MM.1S (cell line): ENCODE results near the gene MTA3.

ENCODE experiments used
- DNase-seq: peaks from one replicate; pipeline ENCODE4 v3.0.0-alpha.2; 2015
- H2AFZ ChIP-seq: fragments of 300-600 bp; sonication (generic); 2 replicates; pipeline ENCODE4 v1.6.0; 2016; ENCODE audit warnings: antibody characterized with exemption, low read length
- H3F3A ChIP-seq: fragments of 300-600 bp; sonication (generic); 2 replicates; pipeline ENCODE4 v1.6.1; 2016; ENCODE audit warnings: mild to moderate bottlenecking, antibody characterized with exemption, low read length, moderate library complexity, mixed read lengths; ENCODE audit not compliant: insufficient read depth
- H3K27ac ChIP-seq: fragments of 300-600 bp; sonication (generic); 2 replicates; pipeline ENCODE4 v1.5.1; 2016; ENCODE audit warnings: mild to moderate bottlenecking, low read length
- H3K27me3 ChIP-seq: fragments of 300-600 bp; sonication (generic); replicated peaks from 2 replicates; pipeline ENCODE4 v1.6.0; 2016; ENCODE audit warnings: low read length; ENCODE audit not compliant: insufficient read depth
- H3K36me3 ChIP-seq: fragments of 300-600 bp; sonication (generic); replicated peaks from 2 replicates; pipeline ENCODE4 v1.6.1; 2016; ENCODE audit warnings: mild to moderate bottlenecking, low read length, mixed read lengths; ENCODE audit not compliant: insufficient read depth
- H3K4me1 ChIP-seq: fragments of 300-600 bp; sonication (generic); 2 replicates; pipeline ENCODE4 v1.6.1; 2016; ENCODE audit warnings: low read length, mixed read lengths
- H3K4me2 ChIP-seq: fragments of 300-600 bp; sonication (generic); 2 replicates; pipeline ENCODE4 v1.6.0; 2016; ENCODE audit warnings: low read depth, low read length
- H3K4me3 ChIP-seq: fragments of 300-600 bp; sonication (generic); 2 replicates; pipeline ENCODE4 v1.5.1; 2016; ENCODE audit warnings: low read length, mixed read lengths
- H3K79me2 ChIP-seq: fragments of 300-600 bp; sonication (generic); 2 replicates; pipeline ENCODE4 v1.6.1; 2016; ENCODE audit warnings: mixed run types, low read length, mixed read lengths
- H3K9ac ChIP-seq: fragments of 300-600 bp; sonication (generic); 2 replicates; pipeline ENCODE4 v1.6.1; 2016; ENCODE audit warnings: low read length, mixed read lengths
- H3K9me2 ChIP-seq: fragments of 300-600 bp; sonication (generic); replicated peaks from 2 replicates; pipeline ENCODE4 v1.6.1; 2016; ENCODE audit warnings: mild to moderate bottlenecking, low read length, mixed read lengths; ENCODE audit not compliant: insufficient read depth
- H3K9me3 ChIP-seq: fragments of 300-600 bp; sonication (generic); replicated peaks from 2 replicates; pipeline ENCODE4 v1.6.1; 2016; ENCODE audit warnings: mild to moderate bottlenecking, low read length, mixed read lengths; ENCODE audit not compliant: insufficient read depth
- H4K20me1 ChIP-seq: fragments of 300-600 bp; sonication (generic); 2 replicates; pipeline ENCODE4 v1.6.1; 2016; ENCODE audit warnings: mild to moderate bottlenecking, low read length, moderate library complexity, mixed read lengths; ENCODE audit not compliant: insufficient read depth
- EZH2 ChIP-seq: fragments of 300-600 bp; sonication (generic); optimal IDR thresholded peaks from 2 replicates; pipeline ENCODE3; 2017; ENCODE audit warnings: low read depth, mild to moderate bottlenecking, antibody characterized with exemption, low read length, mixed read lengths
- EZH2phosphoT487 ChIP-seq: fragments of 300-600 bp; sonication (generic); IDR thresholded peaks from 2 replicates; pipeline ENCODE4 v1.6.1; 2018; ENCODE audit warnings: antibody characterized with exemption, low read length
- TF ChIP-seq, protein P1 (sequence below): fragments of 300-600 bp; sonication (generic); IDR thresholded peaks from 2 replicates; pipeline ENCODE4 v1.5.1; 2016; ENCODE audit warnings: antibody characterized with exemption, low read length, mixed read lengths

MTA3 gene

DNA sequence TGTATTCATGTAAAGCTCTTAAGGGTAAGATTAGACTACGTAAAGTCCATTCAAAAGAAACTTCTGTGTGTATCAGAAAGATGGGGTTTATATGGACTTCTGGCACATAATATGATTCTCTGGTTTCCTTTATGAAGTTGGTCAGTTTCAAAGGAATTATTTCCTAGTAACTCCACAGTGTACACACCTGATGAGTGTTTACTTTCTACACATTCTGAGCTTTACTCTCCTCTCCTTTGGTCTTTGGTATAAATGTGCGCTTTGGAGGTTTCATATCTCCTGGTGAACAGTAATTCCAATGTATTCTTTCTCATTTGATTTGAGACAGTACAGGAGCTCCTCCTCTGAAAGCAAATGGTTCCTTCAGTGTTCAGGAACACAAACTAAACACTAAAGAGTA lies 107.4 kb downstream of the MTA3 start:
- no peaks in the 10 kb centered on the region for H3K27me3 ChIP-seq
- TF ChIP-seq EZH2phosphoT487 (no peak), EZH2 (no peak)
- TF ChIP-seq, protein P1, sequence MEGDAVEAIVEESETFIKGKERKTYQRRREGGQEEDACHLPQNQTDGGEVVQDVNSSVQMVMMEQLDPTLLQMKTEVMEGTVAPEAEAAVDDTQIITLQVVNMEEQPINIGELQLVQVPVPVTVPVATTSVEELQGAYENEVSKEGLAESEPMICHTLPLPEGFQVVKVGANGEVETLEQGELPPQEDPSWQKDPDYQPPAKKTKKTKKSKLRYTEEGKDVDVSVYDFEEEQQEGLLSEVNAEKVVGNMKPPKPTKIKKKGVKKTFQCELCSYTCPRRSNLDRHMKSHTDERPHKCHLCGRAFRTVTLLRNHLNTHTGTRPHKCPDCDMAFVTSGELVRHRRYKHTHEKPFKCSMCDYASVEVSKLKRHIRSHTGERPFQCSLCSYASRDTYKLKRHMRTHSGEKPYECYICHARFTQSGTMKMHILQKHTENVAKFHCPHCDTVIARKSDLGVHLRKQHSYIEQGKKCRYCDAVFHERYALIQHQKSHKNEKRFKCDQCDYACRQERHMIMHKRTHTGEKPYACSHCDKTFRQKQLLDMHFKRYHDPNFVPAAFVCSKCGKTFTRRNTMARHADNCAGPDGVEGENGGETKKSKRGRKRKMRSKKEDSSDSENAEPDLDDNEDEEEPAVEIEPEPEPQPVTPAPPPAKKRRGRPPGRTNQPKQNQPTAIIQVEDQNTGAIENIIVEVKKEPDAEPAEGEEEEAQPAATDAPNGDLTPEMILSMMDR, result no peak
- H3K4me1 ChIP-seq, result no peaks in the 10 kb centered on the region
- no peak for DNase-seq
- H3K9me3 ChIP-seq, result no peaks in the 10 kb centered on the region
- H3K79me2 ChIP-seq, result no peaks in the 10 kb centered on the region
- H4K20me1 ChIP-seq, result no peaks in the 10 kb centered on the region
- no peak overlapping the region for H2AFZ ChIP-seq
- H3F3A ChIP-seq, result no peaks in the 10 kb centered on the region
- no peak overlapping the region for H3K9ac ChIP-seq
- no peaks in the 10 kb centered on the region for H3K36me3 ChIP-seq
- H3K27ac ChIP-seq, result no peak overlapping the region
- no peak overlapping the region for H3K4me2 ChIP-seq
- H3K4me3 ChIP-seq, result no peak overlapping the region
- no peaks in the 10 kb centered on the region for H3K9me2 ChIP-seq

DNA sequence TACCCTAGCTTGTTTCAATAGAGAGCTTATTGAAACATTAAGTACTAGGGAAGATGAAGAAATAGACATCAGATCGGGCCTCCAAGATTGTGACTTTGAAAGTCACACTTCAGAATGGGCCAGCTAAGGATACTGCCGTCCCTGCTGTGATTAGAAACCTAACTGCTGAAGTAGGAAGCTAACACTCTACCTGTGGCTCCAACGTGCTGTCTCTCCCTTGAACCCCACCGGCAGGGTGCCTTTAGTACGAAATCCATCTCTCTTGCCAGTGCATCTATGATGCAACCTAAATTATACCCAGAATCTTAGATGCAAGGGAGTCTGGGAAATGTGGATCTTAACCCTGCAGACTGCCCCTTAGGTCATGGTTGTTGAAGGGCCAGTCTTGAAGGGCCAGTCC lies 116.9 kb downstream of the MTA3 start:
- Histone ChIP-seq H3K9me2 (no peaks in the 10 kb centered on the region), H3K4me2 (no peak overlapping the region), H3K27me3 (no peaks in the 10 kb centered on the region), H3K9ac (no peak overlapping the region), H3K36me3 (no peaks in the 10 kb centered on the region), H3K9me3 (no peaks in the 10 kb centered on the region), H4K20me1 (no peaks in the 10 kb centered on the region), H3F3A (no peaks in the 10 kb centered on the region), H3K4me3 (no peak overlapping the region), H3K79me2 (no peaks in the 10 kb centered on the region), H3K27ac (no peak overlapping the region), H3K4me1 (no peaks in the 10 kb centered on the region), H2AFZ (no peak overlapping the region)
- TF ChIP-seq EZH2phosphoT487 (no peak), EZH2 (no peak)
- TF ChIP-seq, protein P1, result no peak
- no peak for DNase-seq

DNA sequence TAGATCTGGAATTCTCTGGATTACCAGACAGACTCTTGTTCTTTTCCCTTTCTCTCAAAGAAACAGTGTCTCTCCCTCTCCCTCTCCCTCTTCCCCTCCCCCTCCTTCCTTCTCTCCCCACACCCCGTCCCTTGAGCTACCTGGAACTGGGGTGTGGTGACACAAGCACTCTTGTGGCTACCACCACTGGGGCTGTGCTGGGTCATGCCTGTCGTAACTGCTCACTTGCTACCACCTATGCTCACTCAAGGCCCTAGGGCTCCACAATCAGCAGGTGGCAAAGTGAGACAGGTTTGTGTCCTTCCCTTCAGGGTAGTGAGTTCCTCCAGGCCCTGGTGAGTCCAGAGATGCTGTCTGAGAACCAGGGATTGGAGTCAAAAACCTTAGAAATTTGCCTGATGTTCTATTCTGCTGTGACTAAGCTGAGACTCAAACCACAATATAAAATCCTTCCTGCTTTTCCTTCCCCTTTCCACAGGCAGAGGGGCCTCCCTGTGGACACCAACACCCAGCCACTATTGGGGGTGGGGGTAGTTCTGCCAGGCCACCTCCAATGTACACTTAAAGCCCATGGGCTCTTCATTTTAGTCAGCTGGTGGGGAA lies 124.7 kb downstream of the MTA3 start:
- no peak for TF ChIP-seq EZH2
- TF ChIP-seq, protein P1, result no peak
- Histone ChIP-seq H3K79me2 (no peaks in the 10 kb centered on the region), H3K4me1 (no peaks in the 10 kb centered on the region), H3K27me3 (no peaks in the 10 kb centered on the region), H3K9ac (no peak overlapping the region), H3K36me3 (no peaks in the 10 kb centered on the region), H3K27ac (no peak overlapping the region), H3F3A (no peaks in the 10 kb centered on the region), H3K4me2 (no peak overlapping the region), H3K9me3 (no peaks in the 10 kb centered on the region), H3K9me2 (no peaks in the 10 kb centered on the region), H3K4me3 (no peak overlapping the region), H2AFZ (no peak overlapping the region), H4K20me1 (no peaks in the 10 kb centered on the region)
- no peak for DNase-seq
